Muscle layer of colon (tissue), 2 donors: Measurements from ENCODE around the gene EZH1.
"Not testable (repeated sequence)": the region's sequence is repeated elsewhere in the genome, so short reads cannot be mapped to it uniquely, and the experiment has no call there.

Source experiments
- H3K27ac ChIP-seq: one replicate; pipeline ENCODE4 v1.7.0; 2013; ENCODE audit warnings: low read depth, mild to moderate bottlenecking, low read length, moderate library complexity
- H3K27me3 ChIP-seq, 2 donors: one replicate each; pipeline ENCODE4 v1.7.0; 2013; ENCODE audit warnings: low read length in 2 of 2, mild to moderate bottlenecking in 2 of 2; ENCODE audit not compliant: insufficient read depth in 2 of 2, control insufficient read depth in 1 of 2
- H3K36me3 ChIP-seq: one replicate; pipeline ENCODE4 v1.7.0; 2013; ENCODE audit warnings: mild to moderate bottlenecking, low read length; ENCODE audit not compliant: insufficient read depth
- H3K4me1 ChIP-seq: one replicate; pipeline ENCODE4 v1.7.0; 2013; ENCODE audit warnings: mild to moderate bottlenecking, low read length; ENCODE audit not compliant: insufficient read depth
- H3K4me3 ChIP-seq, 2 donors: one replicate each; pipeline ENCODE4 v1.7.0; 2013; ENCODE audit warnings: low read length in 2 of 2, low read depth in 1 of 2, mild to moderate bottlenecking in 1 of 2, moderate library complexity in 1 of 2
- H3K9ac ChIP-seq: one replicate; pipeline ENCODE4 v1.7.0; 2013; ENCODE audit warnings: low read length
- H3K9me3 ChIP-seq: one replicate; pipeline ENCODE4 v1.7.0; 2013; ENCODE audit warnings: mild to moderate bottlenecking, low read length
- donor health status: abdominal sarcoma.
- donor health status: Adenocarcinoma of cecum.

EZH1 gene

GRCh38 chr17:42780851-42781638 lies 36.2 kb upstream of the EZH1 start:
- Histone ChIP-seq H3K27ac (no peak overlapping the region), H3K36me3 (peaks cover 24% of the 10 kb centered on the region), H3K9me3 (no peaks in the 10 kb centered on the region), H3K27me3 (peaks cover 49 to 60% of the 10 kb centered on the region in 2 donors), H3K9ac (no peak overlapping the region), H3K4me3 (peak overlapping the region in 1 of 2 donors; percentile 4), H3K4me1 (peaks cover 10% of the 10 kb centered on the region)

DNA sequence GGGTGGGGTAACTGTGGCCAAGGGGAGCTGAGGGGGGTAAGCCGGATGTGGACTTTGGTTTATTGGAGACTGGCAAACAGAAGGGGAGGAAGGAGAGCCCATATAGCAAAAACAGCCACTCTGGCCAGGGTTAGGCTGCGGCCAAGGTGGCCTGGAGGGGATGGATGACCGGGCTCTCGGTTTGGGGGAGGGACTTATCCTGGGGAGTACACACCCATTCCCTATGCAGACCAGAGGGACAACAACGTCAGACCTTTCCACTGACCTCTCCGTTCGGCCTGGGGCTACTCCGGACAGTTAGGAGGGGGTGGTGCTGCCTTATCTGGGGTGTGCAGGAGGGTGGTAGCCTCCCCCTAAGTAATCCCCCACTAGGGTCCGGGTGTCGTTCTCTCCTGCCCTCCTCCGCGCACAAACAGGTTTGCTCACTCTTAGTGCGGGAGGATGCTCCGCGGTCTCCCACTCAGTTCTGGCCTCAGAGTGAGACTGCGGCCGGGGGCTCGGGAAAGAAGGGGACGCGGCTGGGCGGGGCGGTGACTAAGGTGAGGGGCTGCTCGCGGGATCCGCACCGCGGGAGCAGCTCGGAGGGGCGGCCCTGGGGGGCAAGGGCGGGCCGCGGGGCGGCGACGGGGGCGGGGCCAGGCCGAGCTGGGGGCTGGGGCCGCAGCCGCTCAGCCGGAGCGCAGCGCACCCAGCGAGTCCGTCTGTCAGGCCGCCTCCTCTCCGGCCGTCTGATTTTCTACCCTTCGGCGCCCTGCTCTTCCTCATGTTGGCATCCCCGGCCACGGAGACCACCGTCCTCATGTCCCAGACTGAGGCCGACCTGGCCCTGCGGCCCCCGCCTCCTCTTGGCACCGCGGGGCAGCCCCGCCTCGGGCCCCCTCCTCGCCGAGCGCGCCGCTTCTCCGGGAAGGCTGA lies 35.4 kb upstream of the EZH1 start, which contains the start of gene WNK4:
WNK4 (plus strand) TSS at position 675 of the 915 bp plus-strand sequence; CDS start at position 764, 89 bp downstream.
- Histone ChIP-seq H3K9ac (no peak within 1 kb of the TSS), H3K27me3 (peaks cover 41 to 52% of the 10 kb centered on the region in 2 donors), H3K4me1 (peaks cover 10% of the 10 kb centered on the region), H3K36me3 (peaks cover 32% of the 10 kb centered on the region), H3K27ac (no peak within 1 kb of the TSS), H3K9me3 (no peaks in the 10 kb centered on the region), H3K4me3 (peak within 1 kb of the TSS in 1 of 2 donors; percentile 4)

DNA sequence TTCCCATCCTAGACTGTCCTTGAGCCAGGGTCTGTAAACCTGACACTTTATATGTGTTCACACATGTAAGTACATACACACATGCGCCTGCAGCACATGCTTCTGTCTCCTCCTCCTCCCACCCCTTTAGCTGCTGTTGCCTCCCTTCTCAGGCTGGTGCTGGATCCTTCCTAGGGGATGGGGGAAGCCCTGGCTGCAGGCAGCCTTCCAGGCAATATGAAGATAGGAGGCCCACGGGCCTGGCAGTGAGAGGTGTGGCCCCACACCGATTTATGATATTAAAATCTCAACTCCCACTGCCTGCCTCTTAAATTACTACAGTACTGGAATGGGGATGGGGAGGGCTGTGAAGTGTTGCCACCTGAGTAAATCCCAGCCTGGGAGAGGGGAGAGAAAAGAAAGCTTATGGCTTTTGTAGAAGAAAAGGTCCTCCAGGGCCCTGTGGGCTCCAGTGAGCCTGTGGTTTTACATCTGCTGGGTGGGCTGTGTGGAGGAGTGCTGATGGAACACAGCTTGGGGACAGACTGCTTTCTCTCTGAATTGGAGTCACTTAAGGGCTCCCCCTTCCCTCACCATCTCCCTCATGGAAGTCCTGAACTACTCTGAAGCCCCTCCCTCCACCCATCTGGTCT lies 34.6 kb upstream of the EZH1 start:
- Histone ChIP-seq H3K4me1 (peaks cover 10% of the 10 kb centered on the region), H3K9me3 (no peaks in the 10 kb centered on the region), H3K4me3 (no peak overlapping the region), H3K9ac (no peak overlapping the region), H3K36me3 (peaks cover 37% of the 10 kb centered on the region), H3K27me3 (peaks cover 33 to 44% of the 10 kb centered on the region in 2 donors), H3K27ac (no peak overlapping the region)

DNA sequence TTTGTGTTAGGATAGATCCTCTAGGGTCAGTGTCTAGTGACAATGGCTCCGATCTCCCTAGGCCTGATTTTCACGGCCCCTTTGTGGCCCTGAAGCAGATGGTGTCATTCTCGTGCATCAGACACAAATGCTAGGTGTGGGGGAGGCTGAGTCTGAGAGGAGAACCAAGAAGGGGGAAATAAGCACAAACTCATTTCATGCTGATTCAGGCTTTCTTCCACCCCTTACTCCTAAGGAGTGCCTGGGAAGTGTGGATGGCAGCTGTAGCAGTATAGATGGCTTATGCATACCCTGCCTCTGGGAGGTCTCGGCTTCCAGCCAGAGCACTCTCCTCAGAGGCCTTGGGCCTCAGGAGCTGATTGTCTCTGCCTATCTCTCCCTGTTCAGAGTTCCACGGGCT lies 33.7 kb upstream of the EZH1 start:
- H3K4me1 ChIP-seq = peaks cover 17% of the 10 kb centered on the region
- peaks cover 37% of the 10 kb centered on the region for H3K36me3 ChIP-seq
- no peak overlapping the region for H3K9ac ChIP-seq
- no peak overlapping the region for H3K4me3 ChIP-seq
- no peaks in the 10 kb centered on the region for H3K9me3 ChIP-seq
- peaks cover 25 to 35% of the 10 kb centered on the region in 2 donors for H3K27me3 ChIP-seq
- H3K27ac ChIP-seq = no peak overlapping the region

DNA sequence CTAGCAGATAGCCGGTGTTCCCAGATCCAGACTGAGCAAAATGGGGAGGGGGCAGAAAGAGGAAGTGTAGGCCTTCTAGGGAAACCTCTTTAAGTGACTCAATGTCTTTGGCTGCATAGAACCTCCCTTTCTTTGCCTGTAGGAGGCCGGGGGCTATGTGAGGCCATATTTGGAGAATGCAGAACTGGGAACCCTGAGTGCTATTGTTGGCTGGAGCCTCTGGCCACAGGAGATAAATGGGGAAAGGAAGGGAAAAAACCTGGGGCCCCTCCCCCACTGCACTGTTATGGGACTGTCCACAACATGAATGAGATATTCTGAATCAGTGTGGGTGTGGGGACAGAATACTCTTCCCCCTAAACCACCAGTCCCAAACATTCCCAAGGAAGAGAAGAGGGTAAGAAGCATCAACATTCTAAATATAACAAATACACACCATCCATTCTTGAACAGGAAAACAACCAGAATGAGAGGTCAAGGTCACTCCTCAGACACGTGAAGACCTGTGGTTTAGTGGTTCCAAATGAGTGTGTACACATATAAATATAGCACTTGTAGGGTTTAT lies 30.8 kb upstream of the EZH1 start:
- H3K27ac ChIP-seq = no peak overlapping the region
- H3K9me3 ChIP-seq = no peaks in the 10 kb centered on the region
- H3K27me3 ChIP-seq = peaks cover 0 to 6% of the 10 kb centered on the region in 2 donors
- H3K4me1 ChIP-seq = peaks cover 13% of the 10 kb centered on the region
- no peak overlapping the region for H3K9ac ChIP-seq
- peaks cover 37% of the 10 kb centered on the region for H3K36me3 ChIP-seq
- no peak overlapping the region for H3K4me3 ChIP-seq

DNA sequence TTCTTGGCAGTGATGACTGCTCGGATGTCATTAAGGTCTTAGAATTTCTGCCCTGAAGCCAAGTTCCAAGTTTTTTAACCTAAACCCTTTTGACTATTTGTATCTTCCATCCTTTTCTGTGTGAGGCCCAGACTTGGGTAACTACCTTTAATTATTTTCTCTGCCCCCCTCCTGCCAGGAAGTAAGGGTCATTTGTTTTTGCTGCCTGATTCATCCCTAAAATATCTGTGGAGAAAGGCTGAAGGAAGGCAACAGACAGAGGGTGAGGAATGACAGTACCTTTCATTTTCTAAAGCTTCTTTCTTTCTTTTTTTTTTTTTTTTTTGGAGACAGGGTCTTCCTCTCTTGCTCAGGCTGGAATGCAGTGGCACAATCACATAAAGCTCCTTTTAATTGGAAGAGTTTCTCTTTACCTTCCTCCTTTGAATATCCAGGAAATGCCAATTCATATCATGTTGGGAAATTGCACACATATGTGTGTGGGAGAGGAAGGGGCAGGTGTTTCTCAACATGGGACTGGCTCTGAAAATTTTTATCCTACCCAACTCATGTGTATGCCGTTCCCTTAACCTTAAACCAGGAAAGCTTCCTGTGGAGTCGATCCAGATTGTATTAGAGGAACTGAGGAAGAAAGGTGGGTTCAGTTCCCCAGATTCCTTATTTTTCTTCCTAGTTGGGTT lies 29.4 kb upstream of the EZH1 start:
- no peak overlapping the region for H3K27ac ChIP-seq
- H3K36me3 ChIP-seq = peaks cover 31% of the 10 kb centered on the region
- H3K9me3 ChIP-seq = no peaks in the 10 kb centered on the region
- H3K4me1 ChIP-seq = peaks cover 7% of the 10 kb centered on the region
- peak overlapping the region; percentile 89 for H3K9ac ChIP-seq
- no peaks in the 10 kb centered on the region for H3K27me3 ChIP-seq
- peak overlapping the region in 1 of 2 donors; percentile 82 for H3K4me3 ChIP-seq

GRCh38 chr17:42773290-42774035 lies 28.6 kb upstream of the EZH1 start, which contains the start of gene VPS25:
TSS of gene VPS25 (plus strand) at chr17:42773449. CDS start at chr17:42773476, 27 bp downstream.
- H3K27me3 ChIP-seq = no peaks in the 10 kb centered on the region
- H3K9ac ChIP-seq = peak within 1 kb of the TSS; percentile 89
- peak within 1 kb of the TSS; percentile 60 to 82 for H3K4me3 ChIP-seq
- H3K4me1 ChIP-seq = peaks cover 7% of the 10 kb centered on the region
- no peaks in the 10 kb centered on the region for H3K9me3 ChIP-seq
- H3K27ac ChIP-seq = peak within 1 kb of the TSS; percentile 92
- H3K36me3 ChIP-seq = peaks cover 24% of the 10 kb centered on the region

DNA sequence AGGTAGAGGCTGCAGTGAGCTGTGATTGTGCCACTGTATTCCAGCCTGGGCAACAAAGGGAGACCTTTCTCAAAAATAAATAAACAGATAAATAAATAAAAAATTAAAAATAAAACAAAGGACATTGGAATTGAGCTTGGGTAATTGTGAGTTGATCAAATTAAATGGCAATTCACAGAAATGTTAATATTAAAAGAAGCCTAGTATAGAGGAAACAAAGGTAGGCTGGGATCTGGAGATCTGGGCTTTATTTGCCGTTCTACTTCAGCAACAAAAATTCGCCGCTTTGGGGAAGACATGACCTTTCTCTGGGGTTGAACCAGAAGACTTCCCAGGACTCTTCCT lies 28.1 kb upstream of the EZH1 start:
- peak overlapping the region; percentile 60 to 82 for H3K4me3 ChIP-seq
- peak overlapping the region; percentile 92 for H3K27ac ChIP-seq
- no peaks in the 10 kb centered on the region for H3K9me3 ChIP-seq
- peaks cover 20% of the 10 kb centered on the region for H3K36me3 ChIP-seq
- peak overlapping the region; percentile 89 for H3K9ac ChIP-seq
- no peaks in the 10 kb centered on the region for H3K27me3 ChIP-seq
- peaks cover 7% of the 10 kb centered on the region for H3K4me1 ChIP-seq

DNA sequence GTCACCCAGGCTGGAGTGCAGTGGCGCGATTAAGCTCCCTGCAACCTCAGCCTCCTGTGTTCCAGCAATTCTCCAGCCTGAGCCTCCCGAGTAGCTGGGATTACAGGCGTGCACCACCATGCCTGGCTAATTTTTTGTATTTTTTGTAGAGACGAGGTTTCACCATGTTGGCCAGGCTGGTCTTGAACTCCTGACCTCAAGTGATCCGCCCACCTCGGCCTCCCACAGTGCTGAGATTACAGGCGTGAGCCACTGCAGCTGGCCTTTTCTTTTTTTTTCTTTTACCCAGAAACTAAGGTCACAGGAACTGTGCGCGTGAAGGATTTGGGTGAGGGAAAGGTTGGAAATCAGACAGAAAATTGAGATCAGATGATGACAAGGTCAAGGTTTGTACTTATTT lies 25.1 kb upstream of the EZH1 start:
- not testable (repeated sequence) for H3K27me3 ChIP-seq, H3K4me1 ChIP-seq, H3K4me3 ChIP-seq, H3K9me3 ChIP-seq, H3K9ac ChIP-seq, H3K36me3 ChIP-seq, H3K27ac ChIP-seq

DNA sequence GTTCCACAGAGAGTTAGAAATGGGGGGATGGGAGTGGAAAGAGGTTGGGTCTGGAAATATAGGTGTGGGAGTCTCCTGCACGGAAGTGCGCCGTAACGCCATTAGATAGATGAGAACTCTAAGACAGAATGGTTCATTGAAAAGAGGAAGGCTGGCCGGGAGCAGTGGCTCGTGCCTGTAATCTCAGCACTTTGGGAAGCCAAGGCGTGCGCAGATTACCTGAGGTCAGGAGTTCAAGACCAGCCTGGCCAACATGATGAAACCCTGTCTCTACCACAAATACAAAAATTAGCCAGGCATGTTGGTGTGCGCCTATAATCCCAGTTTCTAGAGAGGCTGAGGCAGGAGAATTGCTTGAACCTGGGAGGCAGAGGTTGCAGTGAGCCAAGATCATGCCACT lies 23.2 kb upstream of the EZH1 start:
- not testable (repeated sequence) for H3K4me3 ChIP-seq, H3K9ac ChIP-seq, H3K36me3 ChIP-seq, H3K4me1 ChIP-seq, H3K27ac ChIP-seq, H3K9me3 ChIP-seq, H3K27me3 ChIP-seq
